Fibroblast of pulmonary artery (primary cell): ENCODE results near the gene LRRC72.
"Not testable (repeated sequence)": the region's sequence is repeated elsewhere in the genome, so short reads cannot be mapped to it uniquely, and the experiment has no call there.

ENCODE experiments used
- DNase-seq: peaks from one replicate; pipeline ENCODE4 v3.0.0-alpha.2; 2010; ENCODE audit warnings: low read depth
- H3K4me3 ChIP-seq: replicated peaks from 2 replicates; pipeline ENCODE4 v1.5.1; 2011; ENCODE audit warnings: low read depth, mild to moderate bottlenecking, control low read depth, low read length, moderate library complexity
- TF ChIP-seq, protein P1 (sequence below): IDR thresholded peaks from 2 replicates; pipeline ENCODE4 v1.5.1; 2011; ENCODE audit warnings: mild to moderate bottlenecking, control low read depth, low read length, inconsistent platforms; ENCODE audit errors: missing control alignments

The LRRC72 gene

GRCh38 chr7:16493266-16493665 is 33.4 kb upstream of the LRRC72 start:
- no peak for DNase-seq
- TF ChIP-seq, protein P1, sequence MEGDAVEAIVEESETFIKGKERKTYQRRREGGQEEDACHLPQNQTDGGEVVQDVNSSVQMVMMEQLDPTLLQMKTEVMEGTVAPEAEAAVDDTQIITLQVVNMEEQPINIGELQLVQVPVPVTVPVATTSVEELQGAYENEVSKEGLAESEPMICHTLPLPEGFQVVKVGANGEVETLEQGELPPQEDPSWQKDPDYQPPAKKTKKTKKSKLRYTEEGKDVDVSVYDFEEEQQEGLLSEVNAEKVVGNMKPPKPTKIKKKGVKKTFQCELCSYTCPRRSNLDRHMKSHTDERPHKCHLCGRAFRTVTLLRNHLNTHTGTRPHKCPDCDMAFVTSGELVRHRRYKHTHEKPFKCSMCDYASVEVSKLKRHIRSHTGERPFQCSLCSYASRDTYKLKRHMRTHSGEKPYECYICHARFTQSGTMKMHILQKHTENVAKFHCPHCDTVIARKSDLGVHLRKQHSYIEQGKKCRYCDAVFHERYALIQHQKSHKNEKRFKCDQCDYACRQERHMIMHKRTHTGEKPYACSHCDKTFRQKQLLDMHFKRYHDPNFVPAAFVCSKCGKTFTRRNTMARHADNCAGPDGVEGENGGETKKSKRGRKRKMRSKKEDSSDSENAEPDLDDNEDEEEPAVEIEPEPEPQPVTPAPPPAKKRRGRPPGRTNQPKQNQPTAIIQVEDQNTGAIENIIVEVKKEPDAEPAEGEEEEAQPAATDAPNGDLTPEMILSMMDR = no peak

GRCh38 chr7:16494551-16494950 is 32.1 kb upstream of the LRRC72 start:
- H3K4me3 ChIP-seq = no peak overlapping the region
- TF ChIP-seq, protein P1 = no peak
- DNase-seq = no peak

More at GRCh38 chr7:16493266-16493665, 33.4 kb upstream of the LRRC72 start:
- no peak overlapping the region for H3K4me3 ChIP-seq

GRCh38 chr7:16494955-16495719 is 31.5 kb upstream of the LRRC72 start:
- H3K4me3 ChIP-seq = no peak overlapping the region
- TF ChIP-seq, protein P1 = no peak
- no peak for DNase-seq

- DNase-seq = no peak
- no peak overlapping the region for H3K4me3 ChIP-seq
- TF ChIP-seq, protein P1 = no peak
Measured at GRCh38 chr7:16498122-16498521, 28.5 kb upstream of the LRRC72 start.

GRCh38 chr7:16502303-16502702 is 24.3 kb upstream of the LRRC72 start:
- H3K4me3 ChIP-seq = no peak overlapping the region
- TF ChIP-seq, protein P1 = no peak

GRCh38 chr7:16504019-16504418 is 22.6 kb upstream of the LRRC72 start:
- no peak overlapping the region for H3K4me3 ChIP-seq
- TF ChIP-seq, protein P1 = no peak
- DNase-seq = no peak

More at GRCh38 chr7:16502303-16502702, 24.3 kb upstream of the LRRC72 start:
- no peak for DNase-seq

- not testable (repeated sequence) for DNase-seq, H3K4me3 ChIP-seq
Measured at GRCh38 chr7:16506422-16506821, 20.2 kb upstream of the LRRC72 start.
